GM21423 (cell line): ENCODE results near the gene MAP3K9.
"Not testable (repeated sequence)": the region's sequence is repeated elsewhere in the genome, so short reads cannot be mapped to it uniquely, and the experiment has no call there.

Experiments
- ATAC-seq: cut with Tn5 transposase; IDR thresholded peaks from one replicate; pipeline ENCODE4 v1.9.1; 2021; ENCODE audit warnings: mild to moderate bottlenecking, moderate library complexity; ENCODE audit not compliant: unreplicated experiment

The MAP3K9 gene

DNA sequence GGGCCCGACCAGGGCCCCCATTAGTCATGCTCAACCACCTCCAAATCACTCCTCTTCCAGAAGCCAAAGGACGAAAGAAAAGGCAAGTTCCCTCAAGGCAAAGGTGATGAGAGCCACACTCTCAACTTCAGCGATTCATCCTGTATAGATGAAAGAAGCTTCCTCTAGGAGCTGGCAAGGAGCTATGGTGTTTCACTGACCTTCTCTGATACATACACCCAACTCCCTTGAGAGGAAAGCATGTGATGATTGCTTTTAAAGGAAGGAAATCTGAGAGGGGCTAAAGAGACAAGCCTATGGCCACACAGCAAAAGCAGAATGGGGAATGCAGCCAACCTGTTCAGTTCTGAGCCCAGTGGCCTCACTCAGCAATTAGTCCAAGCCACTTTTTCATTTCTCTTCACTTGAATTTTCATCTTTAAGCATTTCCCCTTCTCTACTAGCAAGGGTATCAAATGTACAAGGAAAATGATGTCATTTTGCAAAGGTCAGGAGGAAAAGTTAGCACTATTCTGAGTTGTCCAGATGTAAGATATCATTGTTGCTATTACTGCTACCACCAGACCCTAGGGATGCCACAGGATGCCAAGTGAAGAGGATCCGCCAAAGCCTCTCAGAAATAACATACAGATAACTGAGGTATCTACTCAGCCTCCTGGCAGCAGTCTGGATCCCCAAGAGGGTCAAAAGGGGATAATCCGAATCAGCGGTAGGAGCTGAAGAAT is 82.5 kb downstream of the MAP3K9 start:
- no peak for ATAC-seq

DNA sequence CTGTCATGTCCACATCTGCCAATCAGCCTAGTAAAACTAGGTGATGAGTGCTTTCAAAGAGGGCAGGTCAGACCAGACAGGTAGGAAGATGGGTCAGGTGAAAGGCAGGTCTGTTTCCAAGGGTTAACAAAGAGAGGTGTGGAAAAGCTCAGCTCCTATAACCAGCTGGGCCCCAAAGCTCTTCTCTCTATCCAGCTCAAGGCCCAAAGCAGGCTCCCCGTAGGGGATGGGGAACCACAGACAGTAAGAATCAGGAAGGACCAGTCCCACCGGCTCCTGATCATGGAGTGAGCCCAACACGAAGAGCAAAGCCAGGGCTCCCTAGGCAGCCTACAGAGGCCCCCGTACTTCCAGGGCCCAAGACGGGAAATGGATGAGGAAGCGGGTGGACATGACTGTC is 84.4 kb downstream of the MAP3K9 start:
- no peak for ATAC-seq

GRCh38 chr14:70724110-70724509 is 85.2 kb downstream of the MAP3K9 start:
- ATAC-seq, result no peak

GRCh38 chr14:70723276-70723675 is 86.0 kb downstream of the MAP3K9 start:
- ATAC-seq, result no peak

- ATAC-seq, result no peak
Measured at GRCh38 chr14:70722418-70722817, 86.9 kb downstream of the MAP3K9 start.

DNA sequence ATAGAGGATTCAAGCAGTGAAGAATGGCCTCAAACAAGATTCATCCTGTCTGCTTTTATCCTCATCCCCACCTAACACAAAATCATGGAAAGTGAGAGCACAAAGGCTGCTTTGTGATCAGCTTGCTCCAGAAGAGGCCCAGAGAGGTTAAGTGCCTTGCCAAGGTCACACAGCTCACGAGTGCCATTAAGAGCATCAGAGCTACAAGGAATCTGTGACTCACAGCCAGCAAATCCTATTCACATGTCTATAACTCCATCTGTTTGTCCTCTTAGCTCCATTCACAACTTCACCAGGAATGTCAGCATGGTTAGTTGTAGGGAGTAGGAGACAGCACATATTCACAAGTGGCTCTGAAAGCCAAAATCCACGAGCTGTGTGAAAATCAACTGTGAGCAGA is 87.8 kb downstream of the MAP3K9 start:
- ATAC-seq, result no peak

DNA sequence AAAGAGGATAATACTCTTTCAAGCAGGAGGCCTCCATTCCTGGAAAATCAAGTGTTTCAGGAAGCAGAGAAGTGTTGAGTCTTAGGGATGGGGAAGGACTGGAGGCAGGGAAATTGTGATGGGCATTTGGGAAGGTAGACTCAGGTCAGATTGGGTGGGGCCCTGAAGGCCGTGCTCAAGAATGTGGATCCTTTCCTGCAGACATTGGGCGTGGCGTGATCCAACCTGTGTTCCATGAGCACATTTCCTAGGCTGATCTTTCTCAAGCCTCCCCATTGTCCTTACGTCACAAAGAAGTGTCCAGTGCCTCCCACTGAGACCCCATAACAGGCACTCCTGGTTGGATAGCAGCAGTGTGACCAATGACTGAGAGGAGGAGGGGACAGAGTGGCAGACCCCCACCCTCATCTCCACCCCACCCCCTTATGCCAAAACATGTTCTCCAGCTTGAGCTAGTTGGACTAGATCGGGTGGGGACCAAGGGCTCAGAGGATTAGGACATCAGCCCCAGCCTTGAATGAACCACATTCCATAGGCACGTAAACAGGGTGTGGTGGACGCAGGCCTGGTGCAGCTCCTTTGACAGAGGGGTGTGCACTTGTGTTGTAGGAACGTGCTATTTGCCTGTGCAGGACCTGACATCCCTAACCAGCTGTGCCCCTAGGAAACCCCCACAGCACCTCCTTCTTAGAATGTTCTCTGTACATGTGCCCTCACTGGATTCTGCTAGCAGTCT is 90.8 kb downstream of the MAP3K9 start:
- ATAC-seq, result no peak

- ATAC-seq, result no peak
Measured at GRCh38 chr14:70716958-70717357, 92.4 kb downstream of the MAP3K9 start.

- ATAC-seq, result no peak
Measured at GRCh38 chr14:70716483-70716882, 92.8 kb downstream of the MAP3K9 start.

GRCh38 chr14:70714055-70714550 is 95.2 kb downstream of the MAP3K9 start:
- no peak for ATAC-seq

DNA sequence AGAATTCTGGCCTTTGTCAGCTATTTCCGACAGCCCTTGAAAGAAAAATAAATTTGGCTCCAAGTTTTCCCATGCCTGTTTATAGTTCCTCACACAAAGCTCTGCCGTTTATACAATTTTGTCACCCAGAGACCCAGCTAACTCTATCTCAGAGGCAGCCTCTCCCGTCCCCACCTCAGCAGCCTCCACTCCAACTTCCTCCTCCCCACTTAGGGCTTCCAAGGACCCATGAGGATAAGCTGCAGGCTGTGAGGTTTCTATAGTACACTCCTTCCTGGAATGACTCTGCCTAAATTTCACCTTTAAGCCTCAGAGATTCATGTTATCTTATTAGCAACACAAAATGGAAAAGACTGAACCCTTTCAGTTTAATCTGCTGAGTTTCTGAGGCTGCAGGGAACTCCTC is 95.8 kb downstream of the MAP3K9 start:
- no peak for ATAC-seq

DNA sequence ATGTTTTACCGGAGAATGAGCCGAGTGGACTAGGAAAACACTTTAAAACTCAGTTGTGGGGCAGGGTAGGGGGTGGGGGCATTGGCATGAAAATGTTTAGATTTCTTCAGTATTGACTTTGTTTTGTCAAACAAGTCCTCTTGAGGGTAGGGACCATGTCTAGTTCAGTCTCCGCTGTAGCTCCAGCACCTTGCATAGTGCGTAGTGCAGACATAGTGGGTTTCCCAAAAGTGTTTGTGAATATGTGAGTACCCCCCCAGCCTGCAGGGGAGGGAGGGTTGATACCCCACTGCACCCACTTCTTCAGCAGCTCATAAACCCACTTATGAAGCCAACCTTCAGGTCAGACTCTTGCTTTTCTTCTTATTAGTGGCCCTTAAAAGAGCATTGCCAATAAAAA is 96.2 kb downstream of the MAP3K9 start:
- no peak for ATAC-seq

DNA sequence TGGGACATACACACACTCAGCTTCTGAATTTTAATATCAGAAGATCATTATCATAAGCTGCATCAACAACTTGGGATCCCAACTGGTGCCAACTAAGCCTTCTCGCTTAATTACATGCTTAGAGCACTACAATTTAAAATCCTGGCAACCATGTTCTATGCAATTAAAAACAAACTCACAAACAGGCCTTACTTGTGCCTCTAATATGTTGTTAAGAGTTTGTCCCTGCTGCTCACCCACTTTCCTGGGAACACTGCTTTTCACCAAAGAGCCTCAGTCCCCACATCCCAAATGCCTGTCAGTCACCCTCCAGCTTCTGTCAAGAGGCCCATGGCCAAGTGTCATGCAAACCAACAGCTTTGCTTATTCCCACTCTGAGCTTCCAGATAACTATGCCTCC is 97.9 kb downstream of the MAP3K9 start:
- no peak for ATAC-seq

DNA sequence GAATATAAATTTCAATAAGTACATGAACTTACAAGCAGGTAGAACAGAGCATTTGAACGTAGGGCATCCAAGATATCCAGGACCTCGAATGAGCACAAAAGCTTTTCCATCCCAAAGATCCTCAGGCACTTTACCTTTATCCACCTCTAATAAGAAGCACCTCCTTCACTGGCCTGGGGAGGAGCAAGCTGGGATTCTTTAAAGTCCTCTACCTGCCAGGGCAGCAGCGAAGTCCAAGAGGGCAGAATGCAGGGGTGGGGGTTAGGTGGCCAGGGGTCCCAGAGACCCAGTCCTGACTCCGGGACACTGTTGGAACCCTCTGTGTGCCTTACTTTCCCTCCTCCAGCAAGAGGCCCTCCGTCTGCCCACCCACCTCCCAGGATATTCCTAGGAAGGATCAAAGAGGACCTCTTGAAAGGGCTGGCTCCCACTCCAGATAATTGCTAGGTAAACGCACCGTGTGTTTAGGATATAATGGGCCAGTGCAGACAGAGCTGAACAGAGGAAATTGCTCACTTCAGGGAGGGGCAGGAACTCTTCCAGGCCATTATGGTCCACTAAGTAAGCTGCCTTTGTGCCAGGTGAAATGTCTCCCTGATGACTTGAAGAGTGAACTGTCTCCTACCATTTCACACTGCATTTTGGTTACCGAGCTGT is 99.5 kb downstream of the MAP3K9 start:
- ATAC-seq, result no peak

- no peak for ATAC-seq
Measured at GRCh38 chr14:70708717-70709570, 100.4 kb downstream of the MAP3K9 start.

- ATAC-seq, result peak; percentile 84
Measured at GRCh38 chr14:70707138-70708038, 101.9 kb downstream of the MAP3K9 start.

- ATAC-seq, result no peak
Measured at GRCh38 chr14:70706177-70706576, 103.1 kb downstream of the MAP3K9 start.

DNA sequence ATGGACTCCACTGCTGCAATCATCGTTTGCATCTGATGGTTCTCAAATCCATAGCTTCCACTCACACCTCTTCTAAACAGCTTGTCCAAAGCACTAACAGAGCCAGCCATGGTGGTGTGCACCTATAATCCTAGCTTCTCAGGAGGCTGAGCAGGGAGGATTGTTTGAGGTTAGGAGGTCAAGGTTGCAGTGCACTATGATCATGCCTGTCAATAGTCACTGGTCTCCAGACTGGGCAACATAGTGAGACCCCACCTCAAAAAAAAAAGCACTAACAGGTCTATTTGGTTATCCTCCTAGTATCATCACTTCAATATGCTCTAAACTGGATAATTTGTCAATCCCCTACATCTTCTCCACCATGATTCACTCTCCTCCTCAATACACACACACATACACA is 104.4 kb downstream of the MAP3K9 start:
- no peak for ATAC-seq

DNA sequence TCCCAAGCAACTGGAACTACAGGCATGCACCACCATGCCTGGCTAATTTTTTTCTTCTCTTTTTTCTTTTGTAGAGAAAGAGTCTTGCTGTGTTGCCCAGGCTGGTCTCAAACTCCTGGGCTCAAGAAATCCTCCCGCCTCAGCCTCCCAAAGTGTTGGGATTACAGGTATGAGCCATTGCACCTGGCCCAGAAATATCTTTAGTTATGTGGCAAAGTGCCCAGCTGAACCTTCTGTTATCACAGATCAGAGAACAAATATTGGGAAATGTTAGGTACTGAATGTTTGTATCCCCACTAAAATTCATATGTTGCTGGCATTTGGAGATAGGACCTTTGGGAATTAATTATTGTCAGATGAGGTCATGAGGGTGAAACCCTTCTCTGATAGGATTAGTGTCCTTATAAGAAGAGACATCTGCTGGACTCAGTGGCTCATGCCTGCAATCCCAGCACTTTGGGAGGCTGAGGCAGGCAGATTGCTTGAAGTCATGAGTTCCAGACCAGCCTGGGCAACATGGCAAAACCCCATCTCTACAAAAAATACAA is 105.6 kb downstream of the MAP3K9 start:
- not testable (repeated sequence) for ATAC-seq

- ATAC-seq, result no peak
Measured at GRCh38 chr14:70702161-70702560, 107.2 kb downstream of the MAP3K9 start.
